ENCODE measurements around the gene ZNF503.

ZNF503 gene

DNA sequence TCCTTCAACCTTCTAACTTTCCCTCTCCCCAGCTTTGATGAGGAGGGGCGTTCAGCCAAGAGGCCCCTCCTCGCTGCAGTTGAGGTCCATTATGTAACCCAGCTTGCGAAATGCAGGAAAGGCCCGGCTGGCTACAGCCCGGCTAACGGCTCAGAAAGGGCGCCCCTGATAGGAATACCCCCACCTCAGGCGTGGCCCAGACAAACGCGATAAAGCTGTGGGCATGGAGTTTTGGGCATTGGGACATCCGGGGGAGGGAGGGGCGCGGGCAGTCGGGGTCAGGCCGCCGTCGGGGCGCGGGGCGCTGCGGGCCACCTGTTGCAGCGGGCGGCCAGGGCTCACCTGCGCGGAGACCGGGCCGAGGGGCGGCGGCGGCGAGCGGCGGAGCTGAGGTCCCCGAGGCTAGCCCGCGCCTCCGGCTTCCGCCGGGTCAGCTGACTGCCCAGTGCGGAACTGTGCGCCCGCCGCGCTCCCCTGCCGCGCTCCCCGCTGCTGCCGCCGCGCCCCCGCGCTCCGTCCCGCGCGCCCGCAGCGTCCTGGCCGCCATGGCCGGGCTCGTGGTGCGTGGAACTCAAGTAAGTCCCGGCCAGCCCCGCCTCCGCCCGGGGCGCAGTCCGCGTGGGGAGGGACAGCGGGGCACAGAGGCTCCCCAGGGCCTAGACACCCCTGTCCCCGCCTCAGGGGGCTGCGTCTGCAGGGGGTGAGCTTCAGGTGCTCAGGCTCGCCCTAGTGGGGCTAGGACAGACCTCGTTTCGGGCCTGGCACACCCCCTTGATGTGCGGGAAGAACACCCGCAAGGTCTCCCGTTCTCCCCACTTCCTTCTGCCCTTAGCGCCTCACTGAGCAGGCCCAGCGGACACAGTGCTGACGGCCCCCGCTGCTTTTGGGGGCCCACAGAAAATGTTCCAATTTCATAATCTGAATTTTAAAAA is 29.9 kb upstream of the ZNF503 start, which contains the start of gene LRMDA:
LRMDA (plus strand) TSS at position 445 of the 932 bp plus-strand sequence.
- DNase-seq (ENCODE audit: low read depth) = no peak

DNA sequence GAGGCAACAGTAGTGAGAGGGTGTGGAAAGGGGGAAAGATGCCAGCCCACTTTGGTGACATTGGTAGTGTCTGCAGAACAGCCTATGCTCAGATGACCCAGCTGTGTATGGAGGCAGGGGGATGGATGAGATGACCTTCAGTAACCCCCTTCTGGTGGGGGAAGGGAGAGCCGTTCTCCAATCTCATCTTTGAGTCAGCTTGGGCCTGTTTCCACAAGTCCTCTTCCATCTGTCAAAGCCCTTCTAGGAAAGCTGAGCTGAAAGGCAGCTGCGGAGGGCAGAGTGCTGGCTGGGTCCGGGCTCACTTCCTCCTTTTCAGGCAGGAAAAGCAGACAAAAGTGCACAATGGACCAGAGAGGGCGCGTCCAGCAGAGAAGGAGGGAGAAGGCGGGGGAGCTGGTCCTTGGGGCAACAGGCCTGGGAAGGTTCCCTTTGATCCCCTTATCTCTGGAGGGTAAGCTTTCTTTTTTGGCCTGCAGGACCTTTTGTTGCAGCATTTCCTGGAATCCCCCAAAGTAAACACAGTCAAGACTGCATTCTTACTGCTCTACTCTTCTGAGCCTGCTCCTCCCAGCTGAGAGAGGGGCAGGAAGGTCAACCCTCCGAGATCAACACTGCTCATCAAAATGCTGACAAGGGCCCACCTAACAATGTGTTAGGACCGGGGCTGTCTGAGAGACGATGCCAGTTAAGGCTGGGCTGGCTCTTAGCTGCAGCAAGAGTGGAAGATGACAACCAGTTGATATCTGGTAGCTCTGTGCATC is 28.6 kb upstream of the ZNF503 start:
- DNase-seq (ENCODE audit: low read depth) = no peak

- DNase-seq (ENCODE audit: low read depth) = no peak
These were observed 27.7 kb upstream of the ZNF503 start for GRCh38 chr10:75429159-75429827.

DNA sequence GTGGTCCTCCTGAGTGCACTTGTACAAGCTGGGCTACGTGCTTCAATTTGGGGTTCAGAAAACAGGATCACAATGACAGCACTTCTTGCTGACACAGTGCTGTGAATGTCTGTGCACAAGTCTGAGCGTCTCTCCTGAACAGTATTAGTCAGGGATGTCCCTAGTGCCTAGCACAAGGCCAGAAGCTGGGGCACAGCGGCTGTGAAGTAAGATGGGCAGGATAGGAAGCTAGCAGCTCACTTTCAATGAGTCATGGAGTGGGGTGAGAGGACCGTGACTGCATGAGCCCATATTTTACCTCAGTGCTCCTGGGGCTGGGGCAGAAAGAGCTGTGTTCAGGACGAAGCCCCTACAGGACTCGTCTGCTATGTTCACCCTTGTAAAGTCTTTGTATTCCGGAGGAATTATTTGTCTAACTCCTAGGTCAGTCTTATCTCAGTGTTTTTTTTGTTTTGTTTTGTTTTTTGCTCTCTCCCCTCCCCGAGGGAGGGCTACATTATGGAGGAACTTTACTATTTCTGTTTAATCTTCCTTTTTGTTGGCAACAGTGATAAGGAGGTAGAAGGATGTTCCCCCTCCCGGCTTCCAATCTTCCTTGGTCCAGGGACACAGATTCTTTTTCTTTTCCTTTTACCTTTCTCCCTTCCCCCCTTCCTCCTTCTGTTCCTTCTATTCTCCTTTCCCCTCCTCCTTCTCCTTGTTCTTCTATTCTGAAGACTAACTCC is 27.0 kb upstream of the ZNF503 start:
- DNase-seq (ENCODE audit: low read depth) = no peak

- DNase-seq (ENCODE audit: low read depth) = no peak
These were observed 26.4 kb upstream of the ZNF503 start for GRCh38 chr10:75427951-75428350.

- no peak for DNase-seq (ENCODE audit: low read depth)
These were observed 25.3 kb upstream of the ZNF503 start for GRCh38 chr10:75426880-75427279.

DNA sequence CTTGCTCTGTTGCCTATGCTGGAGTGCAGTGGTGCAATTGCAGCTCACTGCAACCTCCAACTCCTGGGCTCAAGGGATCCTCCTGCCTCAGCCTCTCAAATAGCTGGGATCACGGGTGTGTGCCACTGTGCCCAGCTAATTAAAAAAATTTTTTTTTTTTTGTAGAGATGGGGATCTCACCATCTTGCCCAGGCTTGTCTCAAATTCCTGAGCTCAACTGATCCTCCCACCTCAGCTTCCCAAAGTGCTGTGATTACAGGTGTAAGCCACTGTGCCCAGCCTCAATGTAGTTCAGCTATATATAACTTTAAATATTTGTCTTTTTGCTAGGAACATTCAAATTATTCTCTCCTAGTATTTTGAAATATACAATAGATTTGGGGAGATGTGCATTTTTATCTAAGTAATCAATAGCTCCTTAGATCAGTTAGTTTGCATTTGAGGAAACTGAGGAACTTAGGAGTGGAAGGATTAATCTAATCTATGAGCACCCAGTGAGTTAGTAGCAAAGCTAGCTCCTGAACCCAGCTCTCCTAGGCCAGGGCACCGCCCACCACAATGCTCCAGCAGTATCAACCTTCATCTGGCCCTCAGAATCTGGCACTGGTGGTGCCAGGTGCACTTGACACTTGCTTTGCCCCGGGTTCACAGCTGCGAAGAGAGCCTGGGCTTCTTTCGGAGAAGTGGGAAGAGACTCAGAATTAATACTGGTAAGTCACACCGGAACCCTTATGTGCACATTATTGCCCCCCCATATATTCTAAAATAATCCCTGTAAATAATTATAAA is 23.9 kb upstream of the ZNF503 start:
- no peak for DNase-seq (ENCODE audit: low read depth)

- no peak for DNase-seq (ENCODE audit: low read depth)
These were observed 23.0 kb upstream of the ZNF503 start for GRCh38 chr10:75424571-75424970.

GRCh38 chr10:75422913-75423312 is 21.3 kb upstream of the ZNF503 start:
- DNase-seq (ENCODE audit: low read depth) = no peak

GRCh38 chr10:75418712-75419111 is 17.1 kb upstream of the ZNF503 start:
- DNase-seq (ENCODE audit: low read depth) = no peak

- no peak for DNase-seq (ENCODE audit: low read depth)
These were observed 16.7 kb upstream of the ZNF503 start for GRCh38 chr10:75418293-75418692.

GRCh38 chr10:75417522-75417927 is 16.0 kb upstream of the ZNF503 start:
- DNase-seq (ENCODE audit: low read depth) = no peak

- DNase-seq (ENCODE audit: low read depth) = no peak
These were observed 13.0 kb upstream of the ZNF503 start for GRCh38 chr10:75414527-75414926.

DNA sequence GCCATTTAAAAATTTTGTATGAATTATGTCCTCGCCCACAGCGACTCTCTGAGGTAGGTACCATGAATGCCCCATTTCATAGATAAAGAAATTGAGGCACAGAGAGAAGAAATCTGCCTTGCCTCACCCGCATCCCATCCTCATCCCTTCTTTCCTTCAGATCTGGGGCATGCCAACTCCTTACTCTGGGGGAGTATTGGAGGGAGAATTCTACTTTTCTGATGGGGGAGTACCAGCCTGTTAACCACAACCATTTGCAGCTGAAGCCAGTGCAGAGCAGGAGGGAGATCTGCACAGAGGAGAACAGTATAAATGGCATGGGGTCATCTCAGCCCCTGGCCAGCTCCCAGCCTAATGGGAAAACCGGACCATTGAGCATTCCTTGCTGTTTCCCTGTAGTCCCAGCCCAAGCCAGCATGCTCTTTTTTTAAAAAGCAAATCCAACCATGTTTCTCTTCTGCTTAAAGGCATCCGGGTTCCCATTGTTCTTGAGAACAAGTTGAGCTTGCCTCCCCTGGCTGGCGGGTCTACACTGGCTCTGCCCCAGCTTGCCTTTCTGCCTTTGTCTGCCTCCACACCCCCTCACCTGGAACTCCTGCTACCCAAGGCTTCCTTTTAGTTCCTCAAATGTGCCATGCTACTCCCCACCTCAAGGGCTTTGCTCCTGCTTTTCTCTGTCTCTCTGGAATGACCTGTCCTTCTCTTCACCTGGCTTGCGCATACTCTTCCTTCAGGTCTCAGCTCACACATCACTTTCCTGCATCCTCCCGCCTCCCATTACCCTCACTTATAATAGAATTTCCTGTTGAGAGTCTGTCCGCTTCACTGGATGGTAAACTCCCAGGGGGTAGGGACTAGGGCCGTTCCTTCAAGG is 8.8 kb upstream of the ZNF503 start:
- DNase-seq (ENCODE audit: low read depth) = no peak

- no peak for DNase-seq (ENCODE audit: low read depth)
These were observed 7.6 kb upstream of the ZNF503 start for GRCh38 chr10:75408911-75409885.

DNA sequence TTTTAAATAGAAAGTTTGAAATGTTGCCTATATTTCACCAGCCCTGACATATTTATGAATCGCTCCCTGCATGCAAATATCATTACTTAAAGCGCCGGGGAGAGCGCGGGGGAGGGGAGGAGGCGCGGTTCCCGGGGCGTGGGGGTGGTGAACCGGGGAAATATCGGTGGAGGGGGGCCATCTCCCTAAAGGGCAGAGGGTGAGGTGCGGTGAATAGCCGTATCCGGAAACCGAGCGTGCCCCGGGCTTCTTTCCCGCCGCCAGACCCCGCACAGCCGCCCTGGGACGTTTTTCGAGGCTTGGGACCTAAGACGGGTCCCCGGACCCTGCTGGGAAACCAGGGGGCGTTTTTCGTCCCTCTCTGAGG is 6.9 kb upstream of the ZNF503 start:
- no peak for DNase-seq (ENCODE audit: low read depth)

- no peak for DNase-seq (ENCODE audit: low read depth)
These were observed 6.3 kb upstream of the ZNF503 start for GRCh38 chr10:75407713-75408508.

GRCh38 chr10:75407224-75407712 is 5.7 kb upstream of the ZNF503 start:
- no peak for DNase-seq (ENCODE audit: low read depth)
